Activated CD8-positive, alpha-beta memory T cell treated with anti-CD3 and anti-CD28 coated beads for 4 hours (primary cell): ENCODE data around the gene CCDC13.

Experiments
- DNase-seq, 2 donors: peaks; one replicate each; pipeline ENCODE4 v3.0.0-alpha.2; 2020; ENCODE audit warnings: low read depth in 2 of 2

The CCDC13 gene

DNA sequence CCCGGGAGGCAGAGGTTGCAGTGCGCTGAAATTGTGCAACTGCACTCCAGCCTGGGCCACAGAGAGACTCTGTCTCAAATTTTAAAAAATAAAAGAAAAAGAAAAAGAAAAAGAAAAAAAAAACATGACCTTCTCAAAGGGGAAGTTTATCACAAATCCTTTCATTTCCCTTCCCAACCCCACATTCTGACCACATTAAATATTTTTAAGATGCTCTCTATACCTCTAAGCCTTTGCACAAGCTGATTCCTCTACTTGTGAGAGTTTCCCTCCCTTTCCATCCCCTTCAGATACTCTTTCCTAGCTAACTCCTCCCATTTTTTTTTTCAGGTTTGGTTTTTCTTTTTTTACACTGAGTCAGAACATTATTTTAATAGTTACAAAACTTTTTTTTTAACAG is 27.2 kb upstream of the CCDC13 start:
- DNase-seq, result no peak

DNA sequence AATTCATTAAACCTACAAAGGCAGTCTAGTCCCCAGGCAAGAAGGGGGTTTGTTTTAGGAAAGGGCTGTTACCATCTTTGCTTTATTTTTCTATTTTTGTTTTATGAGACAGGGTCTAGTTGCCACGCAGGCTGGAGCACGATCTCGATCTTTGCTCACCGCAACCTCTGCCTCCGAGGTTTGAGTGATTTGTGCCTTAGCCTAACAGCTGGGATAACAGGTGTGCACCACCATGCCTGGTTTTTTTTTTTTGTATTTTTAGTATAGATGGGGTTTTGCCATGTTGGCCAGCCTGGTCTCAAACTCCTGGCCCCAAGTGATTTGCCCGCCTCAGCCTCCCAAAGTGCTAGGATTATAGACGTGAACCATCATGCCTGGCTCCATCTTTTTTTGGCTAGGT is 26.3 kb upstream of the CCDC13 start:
- DNase-seq, result no peak

DNA sequence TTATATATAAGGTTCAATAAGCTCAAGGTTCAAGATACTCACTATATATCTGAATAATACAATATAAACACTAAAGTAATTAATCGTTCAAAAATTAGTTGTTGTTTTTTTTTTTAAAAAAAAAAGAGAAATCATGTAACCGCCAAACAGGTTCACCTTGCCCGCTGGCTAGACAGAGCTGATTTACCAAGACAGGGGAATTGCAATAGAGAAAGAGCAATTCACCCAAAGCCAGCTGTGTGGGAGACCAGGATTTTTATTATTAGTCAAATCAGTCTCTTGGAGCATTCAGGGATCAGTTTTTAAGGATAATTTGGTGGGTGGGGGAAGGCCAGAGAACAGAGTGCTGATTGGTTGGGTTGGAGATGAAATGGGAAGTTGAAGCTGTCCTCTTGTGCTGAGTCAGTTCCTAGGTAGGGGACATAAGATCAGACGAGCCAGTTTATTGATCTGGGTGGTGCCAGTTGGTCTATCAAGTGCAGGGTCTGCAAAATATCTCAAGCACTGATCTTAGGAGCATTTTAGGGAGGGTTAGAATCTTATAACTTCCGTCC is 23.4 kb upstream of the CCDC13 start:
- no peak for DNase-seq

DNA sequence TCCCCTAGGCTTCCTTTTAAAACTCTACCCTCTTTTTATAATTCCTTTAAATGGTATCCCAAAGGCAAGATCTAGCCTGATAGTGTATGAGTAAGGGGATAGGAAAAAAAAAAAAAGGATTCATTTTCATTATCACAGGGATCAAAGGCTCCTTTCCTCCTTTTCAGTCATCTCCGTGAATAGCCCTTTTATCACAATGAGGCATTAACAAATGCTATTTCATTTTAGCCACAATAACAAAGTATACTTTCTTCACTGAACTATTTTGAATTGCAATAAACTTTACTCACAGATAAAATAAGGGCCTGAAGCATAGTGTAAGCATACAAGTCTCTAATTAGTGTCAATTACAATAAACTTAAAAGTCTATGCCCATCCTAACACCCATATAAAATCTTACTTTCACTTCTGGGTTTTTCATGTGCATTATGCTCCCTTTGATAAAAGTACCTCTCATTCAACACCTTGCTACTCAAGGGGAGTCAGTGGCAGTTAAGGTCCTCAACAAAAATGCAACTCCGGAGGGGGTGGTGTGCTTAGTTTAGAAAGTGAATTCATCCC is 22.6 kb upstream of the CCDC13 start:
- no peak for DNase-seq

DNA sequence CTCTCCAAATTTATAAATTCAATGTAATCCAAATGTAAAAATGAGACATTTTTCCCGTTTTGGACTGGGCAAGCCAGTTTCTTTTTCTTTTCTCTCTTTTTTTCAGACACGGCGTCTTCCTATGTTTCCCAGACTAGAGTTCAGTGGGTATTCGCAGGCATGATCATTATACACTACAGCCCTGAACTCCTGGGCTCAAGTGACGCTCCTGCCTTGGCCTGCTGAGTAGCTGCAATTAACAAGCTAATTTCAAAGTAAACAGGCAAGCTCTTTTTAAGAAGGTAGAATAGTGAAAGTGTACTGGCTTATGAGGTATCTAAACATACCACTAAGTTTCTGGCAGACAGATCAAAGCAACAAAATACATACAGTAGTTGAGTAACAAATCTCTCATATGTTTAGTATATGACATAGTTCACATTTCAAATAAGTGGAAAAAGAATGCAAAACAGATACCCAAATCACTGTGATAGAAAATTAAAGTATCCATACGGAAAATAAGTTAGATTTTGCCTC is 17.7 kb upstream of the CCDC13 start:
- no peak for DNase-seq

DNA sequence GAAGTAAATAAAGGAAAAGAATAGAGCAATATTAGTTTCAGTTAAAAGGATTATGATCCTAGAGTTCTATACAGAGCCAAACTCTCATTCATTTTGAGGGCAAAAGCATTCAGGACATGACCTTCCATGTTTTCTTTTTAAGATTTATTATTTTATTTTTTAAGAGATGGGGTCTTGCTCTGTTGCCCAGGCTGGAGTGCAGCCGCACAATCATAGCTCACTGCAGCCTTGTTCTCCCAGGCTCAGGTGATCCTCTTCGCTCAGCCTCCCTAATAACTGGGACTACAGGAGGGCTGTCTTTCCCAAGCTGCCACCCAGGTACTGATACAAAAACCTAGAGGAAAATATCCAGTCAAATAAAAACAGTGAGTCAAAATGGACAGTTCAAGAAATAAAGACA is 13.6 kb upstream of the CCDC13 start:
- DNase-seq, result no peak

DNA sequence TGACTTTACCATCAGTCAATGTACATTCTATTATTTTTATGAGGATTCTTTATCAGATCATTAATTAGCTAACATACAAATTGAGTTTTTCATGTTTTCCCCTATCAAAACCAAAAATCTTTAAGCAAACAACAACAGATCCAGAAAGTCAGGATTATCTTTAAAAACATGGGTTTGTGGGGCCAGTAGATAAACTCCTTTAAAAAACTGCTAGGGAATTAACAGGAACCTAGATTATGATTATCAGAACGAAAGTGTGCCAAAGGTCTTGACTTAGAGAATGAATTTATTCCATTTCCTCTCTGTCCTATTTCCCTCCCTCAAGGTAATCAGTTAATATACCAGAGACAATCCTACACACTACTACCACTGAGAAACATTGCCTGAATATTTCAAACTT is 13.2 kb upstream of the CCDC13 start:
- DNase-seq, result no peak

DNA sequence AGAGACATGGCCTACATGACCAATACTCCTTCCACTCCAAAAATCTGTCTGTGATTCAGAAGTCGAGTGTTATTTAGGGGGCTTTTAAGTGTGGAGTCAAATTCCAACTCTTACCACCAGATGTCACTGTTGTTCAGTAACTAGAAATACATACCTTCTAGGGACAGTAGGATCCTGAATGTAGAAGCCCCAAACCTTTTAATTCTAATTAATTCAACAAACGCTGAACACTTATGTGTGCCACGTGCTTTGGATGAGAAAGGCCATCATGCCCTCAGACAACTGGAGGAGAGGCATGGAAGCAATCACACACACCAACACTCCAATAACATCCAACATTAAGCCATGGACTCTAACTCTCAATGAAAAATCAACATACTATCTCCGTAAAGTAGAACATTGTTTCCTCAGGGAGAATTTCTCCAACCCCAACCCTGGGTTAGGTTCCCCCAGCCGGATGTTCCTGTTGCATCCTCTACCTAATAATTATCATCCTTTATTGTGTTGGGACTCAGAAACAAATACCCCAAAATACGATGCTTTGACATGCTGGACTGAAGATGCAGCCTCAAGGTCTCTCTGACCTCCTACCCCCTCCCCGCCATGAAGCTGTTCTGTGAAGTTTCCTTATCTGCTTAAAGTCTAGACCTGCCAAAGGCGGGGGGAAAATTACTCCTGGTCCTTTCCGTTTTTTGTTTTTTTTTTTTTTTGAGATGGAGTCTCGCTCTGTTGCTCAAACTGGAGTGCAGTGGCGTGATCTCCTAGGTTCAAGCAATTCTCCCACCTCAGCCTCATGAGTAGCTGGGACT is 8.0 kb upstream of the CCDC13 start:
- DNase-seq, result no peak

DNA sequence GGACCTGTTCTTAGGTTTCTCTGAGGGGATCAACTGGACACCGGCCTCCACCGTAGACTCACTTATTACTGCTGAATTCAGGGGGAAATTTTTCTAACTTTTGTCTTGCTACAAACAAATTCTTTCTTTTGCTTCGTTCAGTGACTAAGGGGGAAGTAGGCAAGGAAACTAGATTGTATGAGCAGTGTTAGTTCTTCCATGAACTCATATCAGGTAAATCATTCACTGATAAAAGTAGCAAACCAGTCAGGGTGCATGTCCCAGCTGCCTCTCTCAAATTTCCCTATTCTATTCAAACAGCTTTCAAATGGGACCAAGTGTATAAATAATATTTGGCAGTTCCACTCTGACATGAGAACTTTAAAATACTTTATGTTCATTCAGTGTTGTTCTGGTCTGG is 7.3 kb upstream of the CCDC13 start:
- DNase-seq, result no peak

DNA sequence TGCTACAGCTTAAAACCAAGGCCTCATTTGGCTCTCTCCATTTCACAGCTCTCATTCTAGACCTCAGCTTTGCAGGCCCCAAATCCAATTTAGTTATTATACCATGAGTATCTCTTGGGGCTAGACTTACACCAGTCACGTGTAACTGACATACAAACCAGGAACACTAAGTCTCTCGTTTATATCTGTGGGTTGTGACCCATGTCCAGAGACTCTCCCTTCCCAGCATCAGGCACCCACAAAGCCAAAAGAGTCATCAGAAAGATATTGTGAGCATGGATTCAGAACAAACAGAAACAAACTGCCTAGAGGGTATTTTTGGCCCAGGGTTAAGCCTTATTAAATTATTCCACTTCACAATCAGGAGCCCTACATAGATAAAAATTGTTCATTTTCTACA is 5.6 kb upstream of the CCDC13 start:
- DNase-seq, result no peak

DNA sequence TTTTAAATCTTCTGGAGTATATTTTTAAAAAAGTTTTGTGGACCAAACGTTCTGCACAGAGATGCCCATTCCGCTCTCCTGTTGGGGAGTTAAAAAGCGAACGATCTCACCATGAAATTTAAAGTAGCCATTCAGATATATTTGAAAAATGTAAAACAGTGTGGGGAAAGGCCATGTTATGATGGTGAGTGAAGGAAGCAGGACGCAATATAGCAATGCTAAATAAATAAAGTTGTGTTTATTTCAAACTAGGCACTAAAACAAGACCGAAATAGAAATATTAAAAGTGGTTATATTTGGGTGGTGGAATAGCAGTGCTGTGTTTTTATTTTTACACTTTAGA is 327 bp upstream of the CCDC13 start:
- DNase-seq, result no peak

DNA sequence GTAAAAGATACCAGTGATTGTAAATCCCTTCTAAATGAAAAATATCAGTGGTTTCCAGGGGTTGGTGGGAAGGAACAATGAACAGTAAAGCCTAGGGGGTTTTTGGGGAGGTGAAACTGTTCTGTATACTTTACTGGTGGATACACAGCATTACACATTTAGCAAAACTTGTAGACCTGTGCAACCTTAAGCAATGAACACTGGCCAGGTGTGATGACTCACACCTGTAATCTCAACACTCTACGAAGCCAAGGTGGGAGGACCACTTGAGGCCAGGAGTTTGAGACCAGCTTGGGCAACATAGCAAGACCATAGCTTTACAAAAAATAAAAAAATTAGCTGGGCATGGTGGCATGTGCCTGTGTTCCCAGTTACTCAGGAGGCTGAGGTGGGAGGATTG is 1.8 kb downstream of the CCDC13 start:
- DNase-seq, result no peak

DNA sequence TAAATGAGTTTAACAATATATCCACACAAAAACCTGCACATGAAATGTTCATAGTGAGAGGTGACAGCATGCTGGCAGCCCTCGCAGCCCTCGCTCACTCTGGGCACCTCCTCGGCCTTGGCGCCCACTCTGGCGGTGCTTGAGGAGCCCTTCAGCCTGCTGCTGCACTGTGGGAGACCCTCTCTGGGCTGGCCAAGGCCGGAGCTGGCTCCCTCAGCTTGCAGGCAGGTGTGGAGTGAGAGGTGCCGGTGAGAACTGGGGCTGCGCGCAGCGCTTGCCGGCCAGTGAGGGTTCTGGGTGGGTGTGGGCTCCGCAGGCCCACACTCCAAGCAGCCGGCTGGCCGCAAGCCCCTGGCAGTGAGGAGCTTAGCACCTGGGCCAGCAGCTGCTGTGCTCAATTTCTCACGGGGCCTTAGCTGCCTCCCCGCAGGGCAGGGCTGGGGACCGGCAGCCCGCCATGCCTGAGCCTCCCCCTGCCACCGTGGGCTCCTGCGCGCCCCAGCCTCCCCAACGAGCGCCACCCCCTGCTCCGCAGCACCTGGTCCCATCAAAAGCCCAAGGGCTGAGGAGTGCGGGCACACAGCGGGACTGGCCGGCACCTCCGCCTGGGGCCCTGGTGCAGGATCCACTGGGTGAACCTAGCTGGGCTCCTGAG is 3.4 kb downstream of the CCDC13 start:
- no peak for DNase-seq

DNA sequence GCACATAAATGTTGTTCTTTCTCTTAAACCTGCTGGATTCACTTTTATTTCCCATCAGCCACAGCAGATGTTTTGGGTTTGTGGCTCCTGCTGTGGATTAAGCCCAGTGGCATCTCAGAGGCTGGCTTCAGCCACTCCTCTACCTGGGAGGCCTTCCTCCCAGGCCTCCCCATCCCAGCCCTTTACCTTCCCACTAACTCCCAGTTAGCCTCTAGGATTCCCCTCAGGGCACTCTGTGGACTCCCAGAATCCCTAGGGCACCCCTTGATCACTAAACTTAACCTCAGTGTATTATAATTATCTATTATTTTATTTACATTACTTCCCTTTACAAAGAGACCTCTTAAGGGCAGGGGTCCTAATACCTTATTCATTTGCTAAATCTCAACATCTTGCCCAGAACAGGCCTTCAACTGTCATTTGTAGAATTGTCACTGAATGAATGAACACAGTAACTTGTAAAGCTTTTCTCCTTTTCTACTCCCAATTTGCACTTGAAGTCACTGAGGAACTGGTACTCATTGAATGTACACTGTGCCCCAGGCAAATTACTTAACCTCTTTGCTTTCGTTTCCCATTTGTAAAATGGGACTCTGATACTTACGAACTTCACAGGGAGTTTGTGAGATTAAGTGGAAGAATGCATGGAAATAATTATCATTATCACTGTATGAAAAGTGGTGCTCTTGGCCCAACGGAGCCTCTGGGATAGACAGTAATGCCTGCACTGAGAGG is 8.3 kb downstream of the CCDC13 start:
- no peak for DNase-seq

DNA sequence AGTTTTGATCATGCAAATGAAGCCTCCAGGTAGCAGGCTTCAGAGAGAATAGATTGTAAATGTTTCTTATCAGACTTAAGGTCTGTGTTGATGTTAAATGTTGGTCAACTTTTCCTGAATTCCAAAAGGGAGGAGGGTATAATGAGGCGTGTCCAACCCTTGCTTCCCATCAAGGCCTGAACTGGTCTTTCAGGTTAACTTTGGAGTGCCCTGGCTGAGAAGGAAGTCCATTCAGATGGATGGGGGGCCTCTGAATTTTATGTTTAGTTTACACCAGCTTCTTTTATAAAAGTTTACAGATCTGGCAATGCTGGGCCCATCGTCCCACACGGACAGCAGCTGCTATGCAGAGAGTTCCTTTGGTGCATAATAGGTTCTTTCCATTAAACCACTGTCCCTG is 8.9 kb downstream of the CCDC13 start:
- no peak for DNase-seq

DNA sequence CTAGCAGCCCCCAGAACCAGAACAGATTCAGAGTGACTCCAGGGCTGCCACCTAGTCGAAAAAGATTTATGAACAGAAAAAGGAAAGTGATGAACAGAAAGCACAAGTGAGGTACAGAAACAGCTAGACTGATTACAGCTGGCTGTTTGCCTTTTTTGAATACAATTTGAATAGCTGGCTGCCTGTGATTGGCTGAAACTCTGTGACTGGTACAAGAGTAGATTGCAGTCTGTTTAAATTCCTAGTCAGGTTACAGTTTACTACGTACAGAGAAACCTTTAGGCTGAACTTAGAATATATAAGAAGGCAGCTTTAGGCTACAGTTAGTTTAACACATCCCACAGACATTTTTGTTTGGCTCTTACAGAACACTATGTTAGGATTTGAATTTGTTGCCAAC is 10.0 kb downstream of the CCDC13 start:
- no peak for DNase-seq

DNA sequence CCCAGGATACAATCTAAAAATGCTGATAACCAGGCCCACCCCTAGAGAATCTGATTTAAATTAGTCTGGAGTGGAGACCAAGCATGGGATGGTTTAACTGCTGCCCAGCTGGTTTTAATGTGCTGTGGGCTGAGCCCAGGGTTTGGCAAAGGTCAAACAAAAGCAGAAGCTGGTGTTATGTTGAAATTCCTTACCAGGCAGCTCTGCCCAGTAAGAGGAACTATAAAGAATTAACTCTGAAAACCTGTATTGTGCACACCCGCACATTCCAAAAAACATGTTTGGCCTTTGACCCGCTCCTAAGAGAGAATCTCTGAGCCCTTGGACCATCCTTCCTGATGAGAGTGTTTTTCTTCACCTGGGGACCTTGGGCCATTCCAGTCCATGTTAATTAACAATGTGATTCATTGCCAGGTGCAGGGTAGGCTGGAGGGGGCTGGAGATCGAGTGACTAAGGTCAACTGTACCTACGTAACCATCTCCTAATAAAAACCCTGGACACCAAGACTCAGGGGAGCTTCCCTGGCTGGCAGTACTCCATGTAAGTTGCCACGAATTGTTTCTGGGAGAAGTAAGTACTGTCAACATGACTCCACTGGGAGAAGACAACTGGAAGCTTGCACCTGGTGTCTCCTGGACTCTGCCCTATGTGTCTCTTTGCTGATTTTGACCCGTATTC is 10.9 kb downstream of the CCDC13 start:
- no peak for DNase-seq

DNA sequence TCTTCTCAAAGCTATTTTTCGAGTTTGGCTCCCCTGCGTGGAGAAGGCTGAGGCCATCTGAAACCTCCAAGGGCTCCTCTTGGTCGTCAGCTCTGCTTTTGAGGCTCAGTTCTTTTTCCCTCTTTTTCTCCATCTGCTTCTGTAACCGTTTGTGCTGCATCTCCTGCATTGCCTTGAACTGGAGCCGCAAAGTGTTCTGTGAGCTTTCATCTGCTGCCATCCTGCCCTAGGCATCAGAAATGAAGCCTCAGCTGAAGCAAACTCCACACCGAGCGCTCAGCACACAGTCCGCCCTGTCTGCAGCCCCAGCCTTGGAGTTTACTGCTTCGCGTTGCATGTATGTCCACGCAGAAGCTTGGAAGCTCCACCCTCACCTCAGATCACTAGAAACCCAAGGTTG is 14.9 kb downstream of the CCDC13 start:
- no peak for DNase-seq

DNA sequence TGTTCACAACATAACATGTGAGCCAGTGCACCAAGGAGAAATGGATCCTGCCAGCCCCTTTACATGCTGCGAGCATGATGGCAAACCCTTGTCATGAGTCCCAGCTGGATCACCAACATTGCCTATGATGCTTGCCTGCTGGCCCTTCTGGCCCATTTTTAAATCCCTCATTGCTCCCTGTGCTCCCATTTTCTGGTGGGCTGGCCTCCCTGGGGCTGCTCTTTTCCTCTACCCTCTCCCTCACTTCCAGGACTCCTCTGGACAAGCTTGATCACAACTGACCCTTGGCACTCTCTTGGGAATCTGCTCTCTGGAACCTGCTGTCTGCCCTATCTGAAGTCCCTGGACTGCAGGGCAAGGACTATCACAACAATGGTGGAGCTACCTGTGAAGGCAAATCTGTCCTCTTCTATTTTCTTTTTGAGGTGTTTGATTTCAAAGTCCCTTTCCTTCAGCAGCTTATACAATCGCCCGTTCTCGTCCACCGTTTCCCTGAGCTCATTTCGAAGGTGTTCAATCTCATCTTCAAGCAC is 16.3 kb downstream of the CCDC13 start:
- DNase-seq, result no peak

DNA sequence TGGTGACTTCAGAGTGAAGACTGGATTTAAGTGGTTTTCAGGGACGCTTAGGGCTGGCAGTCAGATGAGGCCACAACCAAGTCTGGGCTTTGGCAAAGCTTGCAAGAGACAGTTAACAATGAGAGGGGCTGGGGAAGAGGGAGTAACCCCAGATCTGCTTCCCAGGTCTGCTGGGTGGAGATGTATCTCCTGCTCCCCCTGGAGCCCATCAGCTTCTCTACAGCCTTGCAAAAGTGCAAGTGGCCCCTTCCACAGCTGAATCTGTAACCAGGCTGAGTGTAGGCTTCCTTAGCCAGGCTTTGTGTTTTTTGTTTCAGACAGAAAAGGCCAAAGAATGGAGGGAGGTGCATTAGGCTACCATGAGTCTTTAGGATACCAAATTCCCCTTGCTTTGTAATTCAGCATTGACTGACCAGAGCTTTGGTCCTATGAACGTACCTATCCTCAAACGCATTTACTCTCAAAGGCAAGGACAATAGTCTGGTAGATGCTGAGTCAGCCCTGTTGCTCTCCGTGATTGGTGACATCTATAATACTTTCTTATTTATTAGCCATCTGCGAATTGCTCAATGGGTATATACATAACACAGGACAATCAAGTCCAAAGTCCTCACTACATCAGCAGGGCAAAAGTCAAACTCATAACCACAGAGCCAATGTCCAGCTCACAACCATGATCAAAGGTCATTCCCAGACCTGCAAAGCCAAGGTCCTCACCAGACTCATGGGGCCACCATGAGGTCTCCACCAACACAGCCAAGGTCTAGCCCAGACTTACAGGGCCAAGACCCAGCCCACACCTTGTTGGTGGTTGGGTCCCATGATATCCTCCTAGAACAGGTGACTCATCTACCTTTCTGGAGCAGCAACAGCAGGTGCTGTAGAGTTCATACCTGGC is 17.1 kb downstream of the CCDC13 start:
- no peak for DNase-seq
